GM19468 (cell line): Measurements from ENCODE around the gene RGR.
"Not testable (repeated sequence)": the region's sequence is repeated elsewhere in the genome, so short reads cannot be mapped to it uniquely, and the experiment has no call there.

Experiments used
- ATAC-seq: cut with Tn5 transposase; IDR thresholded peaks from one replicate; pipeline ENCODE4 v1.9.1; 2021; ENCODE audit warnings: mild to moderate bottlenecking, moderate library complexity, moderate number of reproducible peaks; ENCODE audit not compliant: unreplicated experiment; ENCODE audit errors: extremely low read depth

The RGR gene

GRCh38 chr10:84254552-84255478 lies 10.0 kb downstream of the RGR start:
- ATAC-seq: no peak

GRCh38 chr10:84256510-84257342 lies 11.9 kb downstream of the RGR start:
- ATAC-seq: no peak

DNA sequence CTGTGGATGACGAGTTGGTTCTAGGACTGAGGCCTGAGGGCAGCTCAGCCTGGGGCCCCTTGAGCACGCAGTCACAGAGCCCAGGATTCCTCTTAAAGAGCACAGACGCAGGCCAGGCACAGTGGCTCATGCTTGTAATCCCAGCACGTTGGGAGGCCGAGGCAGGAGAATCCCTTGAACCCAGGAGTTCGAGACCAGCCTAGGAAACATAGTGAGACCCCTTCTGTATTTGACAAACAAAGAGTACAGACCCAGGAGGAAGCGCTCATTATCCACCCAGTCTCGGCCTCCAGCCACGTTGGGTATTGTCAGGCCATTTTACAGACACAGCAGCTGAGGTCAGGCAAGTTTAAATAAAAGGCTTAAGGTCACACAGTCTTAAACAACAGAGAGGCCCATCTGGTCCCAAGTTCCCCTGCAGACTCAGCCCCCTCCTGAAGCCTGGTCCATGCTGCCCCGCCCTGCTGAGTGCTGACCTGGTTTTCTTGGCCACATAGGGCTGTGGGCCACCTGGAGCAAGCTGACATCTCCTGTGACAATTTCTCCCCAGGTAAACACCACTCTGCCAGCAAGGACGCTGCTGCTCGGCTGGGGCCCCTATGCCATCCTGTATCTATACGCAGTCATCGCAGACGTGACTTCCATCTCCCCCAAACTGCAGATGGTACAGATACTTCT lies 12.6 kb downstream of the RGR start:
- no peak for ATAC-seq

- ATAC-seq: no peak
Measured at GRCh38 chr10:84258034-84258695, 13.3 kb downstream of the RGR start.

DNA sequence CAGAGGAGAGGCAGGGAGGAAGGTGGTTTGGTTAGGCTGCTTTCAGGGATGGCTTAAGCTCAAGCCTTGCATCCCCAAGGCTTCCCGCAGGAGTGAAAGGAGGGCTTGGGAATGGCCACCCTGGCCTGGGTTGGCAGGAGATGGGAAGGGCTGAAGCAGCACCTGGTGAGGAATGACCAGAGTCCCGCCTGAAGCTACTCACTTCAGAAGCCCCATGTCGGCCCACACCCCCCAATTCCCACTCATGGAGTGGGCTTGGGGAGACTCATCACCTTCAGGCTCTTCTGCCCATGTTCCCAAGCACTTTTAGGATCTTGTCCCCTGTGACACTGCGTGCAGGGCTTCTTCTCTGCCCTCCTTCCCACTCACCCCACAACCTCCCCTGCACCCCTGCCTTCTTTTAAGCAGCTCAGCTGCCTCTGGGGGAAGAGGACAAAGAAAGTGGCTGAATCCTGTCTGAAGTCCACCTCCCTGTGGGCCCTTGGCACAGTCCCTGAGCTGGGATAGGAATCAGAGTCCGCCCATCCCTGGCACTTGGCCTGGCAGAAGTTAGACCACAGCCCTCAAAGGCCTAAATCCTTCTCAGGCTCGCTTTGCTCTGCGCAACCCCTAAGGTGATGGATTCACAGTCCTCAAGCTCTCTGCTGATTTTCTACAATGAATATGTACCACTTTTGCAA lies 16.5 kb downstream of the RGR start:
- ATAC-seq: no peak

DNA sequence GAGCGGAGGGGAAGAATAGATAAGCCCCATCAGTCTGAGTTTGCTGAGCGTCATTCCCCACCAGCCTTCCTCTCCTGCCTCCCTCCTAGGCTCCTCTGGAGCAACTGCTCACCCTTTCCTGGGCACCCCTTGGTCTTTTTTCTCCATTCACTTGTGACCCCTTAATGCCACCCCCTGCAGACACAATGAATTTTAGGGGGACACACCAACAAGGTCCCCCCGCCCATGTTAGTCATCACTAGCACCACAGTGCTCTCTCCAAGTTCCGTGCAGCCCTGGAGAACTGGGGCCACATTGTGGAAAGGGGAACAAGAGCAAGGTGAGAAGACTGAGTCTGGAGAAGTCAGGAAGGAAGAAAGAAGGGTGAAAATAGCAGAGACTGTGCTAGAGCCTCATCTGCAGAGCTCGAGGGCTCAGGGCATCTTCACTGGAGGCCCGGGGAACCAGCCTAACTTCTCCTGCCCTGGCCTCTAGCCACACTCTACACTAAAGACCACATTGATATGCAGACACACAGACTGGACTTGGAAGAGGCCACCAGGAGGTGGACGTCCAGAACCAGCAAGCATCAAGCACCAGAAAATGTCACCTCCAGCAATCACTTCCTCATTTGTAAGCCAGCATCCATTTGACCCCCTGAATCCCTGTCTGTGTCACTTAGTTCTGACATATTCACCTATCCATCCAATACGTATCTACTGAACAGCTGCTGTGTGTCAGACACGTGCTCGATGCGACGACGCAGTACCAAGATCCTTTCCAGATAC lies 17.5 kb downstream of the RGR start:
- no peak for ATAC-seq

DNA sequence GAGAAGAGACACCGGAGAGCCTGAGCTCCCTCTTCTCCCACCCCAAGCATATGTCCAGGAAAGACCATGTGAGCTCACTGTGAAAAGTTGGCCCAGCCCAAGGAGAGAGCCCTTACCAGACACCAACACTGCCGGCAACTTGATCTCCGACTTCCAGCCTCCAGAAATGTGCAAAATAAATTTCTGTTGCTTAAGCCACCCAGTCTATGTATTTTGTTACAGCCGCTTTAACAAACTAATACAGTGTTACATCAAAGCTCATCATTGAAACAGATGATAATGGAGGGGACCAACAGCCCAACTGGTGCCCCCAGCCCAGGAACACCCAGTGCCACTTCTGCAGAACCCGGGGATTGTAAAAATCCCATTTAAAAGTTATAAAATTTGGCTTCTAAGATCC lies 18.9 kb downstream of the RGR start:
- no peak for ATAC-seq

DNA sequence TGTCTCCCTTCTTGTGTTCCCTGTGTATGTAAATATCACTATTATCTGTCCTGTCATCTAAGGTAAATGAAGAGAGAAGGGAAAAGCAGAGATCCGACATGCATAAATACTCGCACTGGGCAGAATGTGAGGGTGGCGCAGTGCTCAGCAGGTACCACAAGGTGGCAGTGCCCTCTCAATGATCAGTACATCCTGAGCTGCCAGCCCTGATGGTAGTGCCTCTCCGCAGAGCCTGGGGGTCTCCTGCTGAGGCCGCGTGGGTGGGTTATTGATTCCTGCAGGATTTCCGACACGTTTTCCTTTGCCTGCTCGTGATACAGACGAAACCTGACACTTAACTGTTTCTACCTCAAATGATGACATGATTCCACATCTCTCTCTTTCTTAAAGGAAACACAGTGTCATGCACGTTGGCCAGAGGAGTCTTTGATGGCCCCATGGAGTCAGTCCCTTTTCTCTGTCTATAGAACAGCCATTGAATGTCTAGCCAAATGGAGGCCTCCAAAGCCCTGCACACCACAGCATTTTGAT lies 19.8 kb downstream of the RGR start:
- peak; percentile 87 for ATAC-seq

- no peak for ATAC-seq
Measured at GRCh38 chr10:84265418-84265817, 20.6 kb downstream of the RGR start.

- peak; percentile 31 for ATAC-seq
Measured at GRCh38 chr10:84267503-84268126, 22.8 kb downstream of the RGR start.

GRCh38 chr10:84269162-84269561 lies 24.3 kb downstream of the RGR start:
- ATAC-seq: no peak

- ATAC-seq: no peak
Measured at GRCh38 chr10:84269773-84270172, 24.9 kb downstream of the RGR start.

DNA sequence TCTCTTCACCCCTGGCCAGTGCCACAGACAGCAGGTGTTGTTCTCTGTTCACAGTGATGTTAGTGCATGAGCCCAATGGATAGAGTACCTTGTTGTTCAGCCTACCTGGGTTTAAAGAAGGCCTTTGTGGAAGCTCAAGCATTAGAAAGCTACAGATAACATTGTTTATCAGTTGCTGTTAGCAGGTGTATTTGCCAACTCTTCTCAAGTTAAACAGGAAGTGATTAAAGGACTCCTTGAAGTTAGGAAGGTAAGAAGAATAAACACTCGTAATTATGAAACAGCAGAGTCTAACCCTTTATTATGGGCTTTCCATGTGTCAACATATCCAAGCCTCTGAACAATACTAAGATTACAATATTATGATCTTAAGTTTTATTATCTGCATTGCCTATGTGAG lies 25.9 kb downstream of the RGR start:
- ATAC-seq: no peak

GRCh38 chr10:84279876-84280475 lies 35.1 kb downstream of the RGR start:
- ATAC-seq: not testable (repeated sequence)

GRCh38 chr10:84286695-84287094 lies 41.8 kb downstream of the RGR start:
- ATAC-seq: no peak

- no peak for ATAC-seq
Measured at GRCh38 chr10:84288151-84288550, 43.3 kb downstream of the RGR start.

- ATAC-seq: no peak
Measured at GRCh38 chr10:84289521-84290200, 44.8 kb downstream of the RGR start.
